ENCODE results near the gene RAB27A.
"Not testable (repeated sequence)": the region's sequence is repeated elsewhere in the genome, so short reads cannot be mapped to it uniquely, and the experiment has no call there.

Gene RAB27A

GRCh38 chr15:55302801-55303200 lies 13.2 kb upstream of the RAB27A start:
- H2BK5ac ChIP-seq (ENCODE audit: low read length); H3K36me3 ChIP-seq (ENCODE audit: control insufficient read depth, insufficient read depth, low read length); H3K4me3 ChIP-seq (ENCODE audit: low read length); H3K79me1 ChIP-seq (ENCODE audit: low read length); H2BK120ac ChIP-seq (ENCODE audit: low read depth, low read length); H3K4ac ChIP-seq (ENCODE audit: low read depth, low read length); H3K23ac ChIP-seq (ENCODE audit: low read length); H3K56ac ChIP-seq (ENCODE audit: low read length); DNase-seq; H4K5ac ChIP-seq (ENCODE audit: low read length); H3K4me1 ChIP-seq (ENCODE audit: control insufficient read depth, low read depth, low read length); H3K4me2 ChIP-seq (ENCODE audit: low read length); H3K79me2 ChIP-seq (ENCODE audit: control insufficient read depth, insufficient read depth, low read length); H2AK5ac ChIP-seq (ENCODE audit: low read length); H3K18ac ChIP-seq (ENCODE audit: low read length); H4K8ac ChIP-seq (ENCODE audit: low read depth, low read length); H3K9ac ChIP-seq (ENCODE audit: low read length); H3K27me3 ChIP-seq (ENCODE audit: insufficient read depth, low read length, poor library complexity); H2BK15ac ChIP-seq (replicated peaks; ENCODE audit: low read depth); H3K27ac ChIP-seq (ENCODE audit: low read depth, low read length): not testable (repeated sequence)
- no CpG with 5 or more reads among the region's 32 CpGs for WGBS (ENCODE audit: extremely low coverage, insufficient coverage, low lambda C conversion rate)

DNA sequence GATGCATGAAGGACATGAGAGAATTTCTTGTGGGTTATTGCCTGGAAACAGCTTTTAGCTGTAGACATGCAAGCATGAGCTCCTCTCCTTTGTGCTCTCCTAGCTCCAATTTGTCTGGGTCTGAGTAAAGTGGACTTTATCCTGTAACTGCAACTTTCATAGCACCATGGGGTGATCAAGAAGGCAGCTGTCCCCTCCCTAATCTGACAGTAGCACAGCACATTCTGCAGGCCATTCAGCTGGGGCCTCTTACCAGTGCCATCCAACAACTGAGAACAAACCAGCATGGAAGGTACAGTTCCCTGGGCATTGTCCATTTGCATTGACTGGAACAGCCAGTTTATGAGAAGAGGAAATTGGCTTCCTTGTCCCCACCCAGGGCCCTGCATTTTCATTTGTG lies 7.7 kb upstream of the RAB27A start:
- H3K56ac ChIP-seq (ENCODE audit: low read length): no peak overlapping the region
- H4K8ac ChIP-seq (ENCODE audit: low read depth, low read length): no peak overlapping the region
- no peak overlapping the region for H3K9ac ChIP-seq (ENCODE audit: low read length)
- H3K36me3 ChIP-seq (ENCODE audit: control insufficient read depth, insufficient read depth, low read length): no peaks in the 10 kb centered on the region
- DNase-seq: no peak
- no peak overlapping the region for H2BK120ac ChIP-seq (ENCODE audit: low read depth, low read length)
- H3K4me2 ChIP-seq (ENCODE audit: low read length): no peak overlapping the region
- H3K79me1 ChIP-seq (ENCODE audit: low read length): no peaks in the 10 kb centered on the region
- no peaks in the 10 kb centered on the region for H3K79me2 ChIP-seq (ENCODE audit: control insufficient read depth, insufficient read depth, low read length)
- no peaks in the 10 kb centered on the region for H3K4me1 ChIP-seq (ENCODE audit: control insufficient read depth, low read depth, low read length)
- H3K23ac ChIP-seq (ENCODE audit: low read length): no peak overlapping the region
- H3K4me3 ChIP-seq (ENCODE audit: low read length): no peak overlapping the region
- no peak overlapping the region for H3K27ac ChIP-seq (ENCODE audit: low read depth, low read length)
- no peak overlapping the region for H3K4ac ChIP-seq (ENCODE audit: low read depth, low read length)
- H3K18ac ChIP-seq (ENCODE audit: low read length): no peak overlapping the region
- no peak overlapping the region for H2BK5ac ChIP-seq (ENCODE audit: low read length)
- H3K27me3 ChIP-seq (ENCODE audit: insufficient read depth, low read length, poor library complexity): no peaks in the 10 kb centered on the region
- no peak overlapping the region for H2BK15ac ChIP-seq (replicated peaks; ENCODE audit: low read depth)
- H4K5ac ChIP-seq (ENCODE audit: low read length): no peak overlapping the region
- H2AK5ac ChIP-seq (ENCODE audit: low read length): no peak overlapping the region

- H3K4me1 ChIP-seq (ENCODE audit: control insufficient read depth, low read depth, low read length): no peaks in the 10 kb centered on the region
- no peaks in the 10 kb centered on the region for H3K79me2 ChIP-seq (ENCODE audit: control insufficient read depth, insufficient read depth, low read length)
- WGBS (ENCODE audit: extremely low coverage, insufficient coverage, low lambda C conversion rate): no CpG with 5 or more reads among the region's 17 CpGs
- H3K23ac ChIP-seq (ENCODE audit: low read length): no peak overlapping the region
- H3K4ac ChIP-seq (ENCODE audit: low read depth, low read length): no peak overlapping the region
- H3K36me3 ChIP-seq (ENCODE audit: control insufficient read depth, insufficient read depth, low read length): no peaks in the 10 kb centered on the region
- H3K79me1 ChIP-seq (ENCODE audit: low read length): no peaks in the 10 kb centered on the region
- peak overlapping the region; percentile 83 for H3K9ac ChIP-seq (ENCODE audit: low read length)
- no peak overlapping the region for H3K18ac ChIP-seq (ENCODE audit: low read length)
- H2AK5ac ChIP-seq (ENCODE audit: low read length): no peak overlapping the region
- DNase-seq: peak; percentile 92
- H3K27ac ChIP-seq (ENCODE audit: low read depth, low read length): no peak overlapping the region
- no peak overlapping the region for H3K4me3 ChIP-seq (ENCODE audit: low read length)
- H3K4me2 ChIP-seq (ENCODE audit: low read length): no peak overlapping the region
- H4K5ac ChIP-seq (ENCODE audit: low read length): peak overlapping the region; percentile 81
- no peak overlapping the region for H2BK5ac ChIP-seq (ENCODE audit: low read length)
- H3K27me3 ChIP-seq (ENCODE audit: insufficient read depth, low read length, poor library complexity): no peaks in the 10 kb centered on the region
- peak overlapping the region; percentile 93 for H3K56ac ChIP-seq (ENCODE audit: low read length)
- H2BK15ac ChIP-seq (replicated peaks; ENCODE audit: low read depth): no peak overlapping the region
- no peak overlapping the region for H4K8ac ChIP-seq (ENCODE audit: low read depth, low read length)
- no peak overlapping the region for H2BK120ac ChIP-seq (ENCODE audit: low read depth, low read length)
These were observed 980 bp upstream of the RAB27A start for GRCh38 chr15:55290528-55291057.

DNA sequence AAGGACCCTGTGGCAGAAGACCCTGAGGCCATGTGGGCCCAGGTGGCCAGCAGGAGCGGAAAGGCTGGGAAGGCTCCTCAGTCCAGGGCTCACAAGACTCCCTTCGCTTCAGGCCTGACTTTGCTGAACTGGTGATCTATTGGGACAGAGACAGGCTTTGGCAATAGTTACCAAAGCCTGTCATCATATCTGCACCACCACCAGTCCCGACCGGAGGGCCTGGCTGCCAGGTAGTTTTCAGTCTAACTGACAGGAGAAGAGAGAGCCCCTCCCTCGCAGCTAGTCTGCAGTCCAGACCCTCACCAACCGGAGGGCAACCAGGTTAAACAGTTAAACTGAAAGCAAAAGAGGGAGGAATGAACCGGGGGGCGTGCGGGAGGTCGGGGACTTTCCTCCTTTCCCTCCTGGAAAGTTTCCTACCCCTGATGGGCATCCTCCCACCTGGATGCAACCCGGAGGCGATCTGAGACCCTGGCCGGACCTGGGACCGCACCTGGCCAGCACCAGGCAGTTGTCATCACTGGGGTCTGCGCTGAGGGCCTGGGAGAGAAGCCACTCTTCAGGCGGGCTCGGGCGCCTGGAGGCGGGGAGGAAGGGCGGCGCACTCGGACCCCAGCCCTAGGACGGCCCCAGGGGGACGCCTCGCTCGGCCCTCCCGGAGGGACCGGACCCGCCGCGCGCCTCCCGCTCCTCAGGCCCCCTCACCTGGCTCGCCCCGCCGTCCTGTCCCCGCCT lies 435 bp downstream of the RAB27A start:
- H3K79me1 ChIP-seq (ENCODE audit: low read length): no peaks in the 10 kb centered on the region
- H4K8ac ChIP-seq (ENCODE audit: low read depth, low read length): no peak overlapping the region
- DNase-seq: peak; percentile 66
- no peaks in the 10 kb centered on the region for H3K4me1 ChIP-seq (ENCODE audit: control insufficient read depth, low read depth, low read length)
- H3K27me3 ChIP-seq (ENCODE audit: insufficient read depth, low read length, poor library complexity): no peaks in the 10 kb centered on the region
- WGBS (ENCODE audit: extremely low coverage, insufficient coverage, low lambda C conversion rate): no CpG with 5 or more reads among the region's 37 CpGs
- no peaks in the 10 kb centered on the region for H3K36me3 ChIP-seq (ENCODE audit: control insufficient read depth, insufficient read depth, low read length)
- H2BK120ac ChIP-seq (ENCODE audit: low read depth, low read length): no peak overlapping the region
- no peak overlapping the region for H4K5ac ChIP-seq (ENCODE audit: low read length)
- H2AK5ac ChIP-seq (ENCODE audit: low read length): no peak overlapping the region
- peak overlapping the region; percentile 32 for H3K4me2 ChIP-seq (ENCODE audit: low read length)
- no peak overlapping the region for H3K23ac ChIP-seq (ENCODE audit: low read length)
- peak overlapping the region; percentile 33 for H3K18ac ChIP-seq (ENCODE audit: low read length)
- H3K4ac ChIP-seq (ENCODE audit: low read depth, low read length): no peak overlapping the region
- H2BK15ac ChIP-seq (replicated peaks; ENCODE audit: low read depth): no peak overlapping the region
- no peaks in the 10 kb centered on the region for H3K79me2 ChIP-seq (ENCODE audit: control insufficient read depth, insufficient read depth, low read length)
- H3K9ac ChIP-seq (ENCODE audit: low read length): peak overlapping the region; percentile 83
- H3K4me3 ChIP-seq (ENCODE audit: low read length): peak overlapping the region; percentile 62
- peak overlapping the region; percentile 93 for H3K56ac ChIP-seq (ENCODE audit: low read length)
- H3K27ac ChIP-seq (ENCODE audit: low read depth, low read length): no peak overlapping the region
- no peak overlapping the region for H2BK5ac ChIP-seq (ENCODE audit: low read length)

DNA sequence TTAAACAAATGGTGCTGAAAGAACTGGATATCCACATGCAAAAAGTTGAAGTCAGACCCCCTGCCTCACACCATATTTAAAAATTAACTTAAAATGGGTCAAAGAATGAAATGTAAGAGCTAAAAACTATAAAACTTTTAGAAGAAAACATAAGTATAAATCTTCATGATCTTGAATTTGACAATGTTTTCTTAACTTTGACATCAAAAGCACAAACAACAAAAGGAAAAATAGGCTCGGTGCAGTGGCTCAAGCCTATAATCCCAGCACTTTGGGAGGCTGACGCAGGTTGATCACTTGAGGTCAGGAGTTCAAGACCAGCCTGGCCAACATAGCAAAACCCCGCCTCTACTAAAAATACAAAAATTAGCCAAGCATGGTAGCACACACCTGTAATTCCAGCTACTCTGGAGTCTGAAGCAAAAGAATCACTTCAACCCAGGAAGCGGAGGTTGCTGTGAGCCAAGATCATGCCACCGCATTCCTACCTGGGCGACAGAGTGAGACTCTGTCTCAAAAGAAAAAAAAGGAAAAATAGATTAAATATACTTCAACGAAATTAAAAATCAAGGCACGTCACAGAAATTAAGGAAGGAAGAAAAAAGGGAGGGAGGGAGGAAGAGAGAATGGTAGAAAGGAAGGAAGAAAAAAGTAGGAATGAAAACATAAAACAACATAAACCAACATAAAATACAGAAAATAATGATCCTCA lies 1.5 kb downstream of the RAB27A start:
- H3K27ac ChIP-seq (ENCODE audit: low read depth, low read length): no peak overlapping the region
- H4K8ac ChIP-seq (ENCODE audit: low read depth, low read length): no peak overlapping the region
- no peak overlapping the region for H2BK5ac ChIP-seq (ENCODE audit: low read length)
- no peak overlapping the region for H3K4ac ChIP-seq (ENCODE audit: low read depth, low read length)
- H3K4me2 ChIP-seq (ENCODE audit: low read length): no peak overlapping the region
- H3K27me3 ChIP-seq (ENCODE audit: insufficient read depth, low read length, poor library complexity): no peaks in the 10 kb centered on the region
- H3K36me3 ChIP-seq (ENCODE audit: control insufficient read depth, insufficient read depth, low read length): no peaks in the 10 kb centered on the region
- no peak overlapping the region for H3K4me3 ChIP-seq (ENCODE audit: low read length)
- no peak overlapping the region for H2BK15ac ChIP-seq (replicated peaks; ENCODE audit: low read depth)
- DNase-seq: no peak
- 100% methylated on average over 1 of the region's 8 CpGs for WGBS (ENCODE audit: extremely low coverage, insufficient coverage, low lambda C conversion rate)
- no peak overlapping the region for H2AK5ac ChIP-seq (ENCODE audit: low read length)
- H3K4me1 ChIP-seq (ENCODE audit: control insufficient read depth, low read depth, low read length): no peaks in the 10 kb centered on the region
- H4K5ac ChIP-seq (ENCODE audit: low read length): no peak overlapping the region
- H2BK120ac ChIP-seq (ENCODE audit: low read depth, low read length): no peak overlapping the region
- H3K56ac ChIP-seq (ENCODE audit: low read length): no peak overlapping the region
- no peaks in the 10 kb centered on the region for H3K79me2 ChIP-seq (ENCODE audit: control insufficient read depth, insufficient read depth, low read length)
- no peaks in the 10 kb centered on the region for H3K79me1 ChIP-seq (ENCODE audit: low read length)
- no peak overlapping the region for H3K9ac ChIP-seq (ENCODE audit: low read length)
- no peak overlapping the region for H3K23ac ChIP-seq (ENCODE audit: low read length)
- H3K18ac ChIP-seq (ENCODE audit: low read length): no peak overlapping the region
